Testis (tissue), 3 donors: ENCODE measurements around the gene HS6ST3. TPM values are rescaled to one million over a fixed set of nuclear protein-coding genes. Genes with fewer than 3 reads are reported as not detected.

Experiments used
- DNase-seq: peaks from one replicate; pipeline ENCODE4 v3.0.0-alpha.2; 2019
- H3K27ac ChIP-seq, 2 donors: fragments of 200-600 bp; sonication (generic); one replicate each; pipeline ENCODE4 v1.5.1; 2019
- H3K27me3 ChIP-seq: fragments of 200-600 bp; sonication (generic); one replicate; pipeline ENCODE4 v1.5.1; 2019
- H3K36me3 ChIP-seq: fragments of 200-600 bp; sonication (generic); one replicate; pipeline ENCODE4 v1.5.1; 2017; ENCODE audit warnings: low read depth; ENCODE audit errors: missing control alignments
- H3K4me1 ChIP-seq: fragments of 200-600 bp; sonication (generic); one replicate; pipeline ENCODE4 v1.5.1; 2019
- H3K4me3 ChIP-seq, 2 donors: fragments of 200-600 bp; sonication (generic); one replicate each; pipeline ENCODE4 v1.5.1; 2017 to 2019
- H3K9me3 ChIP-seq: fragments of 200-600 bp; sonication (generic); one replicate; pipeline ENCODE4 v1.5.1; 2017
- CTCF ChIP-seq, 3 experiments: fragments of 450-650 bp in 2 of 3; fragments of 200-600 bp in 1 of 3; sonication (generic) in 1 of 3; IDR thresholded peaks; one replicate each; pipeline ENCODE4 v1.5.1; 2016 to 2019; ENCODE audit warnings: antibody characterized with exemption in 3 of 3, mild to moderate bottlenecking in 2 of 3, moderate library complexity in 1 of 3
- POLR2A ChIP-seq: fragments of 450-650 bp; IDR thresholded peaks from one replicate; pipeline ENCODE4 v1.6.1; 2017; ENCODE audit warnings: antibody characterized with exemption, mild to moderate bottlenecking, moderate library complexity
- WGBS, 2 donors: methylation state at CpG; one replicate each; pipeline ENCODE4 v1.1.5; 2018; 5-methylcytosine and 5-hydroxymethylcytosine counted together
- intact Hi-C: fragments of 100-400 bp; cut with DNase I; formaldehyde crosslinking; loops from one replicate; pipeline ENCODE4 v1.15.1; 2023; ENCODE audit warnings: low total_unique reads
- polyA plus RNA-seq: library from polyadenylated mRNA; stranded (reverse); fragments of 350-450 nt; fragmentation: Illumina TruSeq; extraction: RNeasy Lipid Tissue Mini Kit (QIAGEN cat#74804); gene quantifications from one replicate; pipeline ENCODE4 v1.2.3, GENCODE V29; 2014; ENCODE audit warnings: low read depth, low replicate concordance; ENCODE audit not compliant: insufficient read depth
- total RNA-seq, 2 donors: library from RNA; depleted of rRNA; stranded (reverse); fragments of >200 nt; gene quantifications; one replicate each; pipeline ENCODE4 v1.2.3, GENCODE V29; 2016

Gene HS6ST3
- total and polyA plus RNA-seq, 3 donors from 2014 or later, result 0.87 to 1.3 (median 1.3) TPM

- TF ChIP-seq CTCF (IDR thresholded peaks at IDR 0.05), result no peak
- TF ChIP-seq POLR2A, result no peak
- 90 to 94% methylated on average over 1 of the region's 1 CpG for WGBS, 2 donors
- H3K9me3 ChIP-seq, result no peaks in the 10 kb centered on the region
- no peaks in the 10 kb centered on the region for H3K36me3 ChIP-seq
- no peaks in the 10 kb centered on the region for H3K27me3 ChIP-seq
- no peak overlapping the region for H3K27ac ChIP-seq
- intact Hi-C loops, result no loop called here
- peaks cover 10% of the 10 kb centered on the region for H3K4me1 ChIP-seq
- DNase-seq, result no peak
- H3K4me3 ChIP-seq, result no peak overlapping the region
Observed at GRCh38 chr13:96086736-96087135, 3.2 kb upstream of the HS6ST3 start.

GRCh38 chr13:96089139-96089538 is 768 bp upstream of the HS6ST3 start:
- H3K36me3 ChIP-seq, result no peaks in the 10 kb centered on the region
- intact Hi-C loops, result no loop called here
- peak overlapping the region in 1 of 2 donors; percentile 36 for H3K4me3 ChIP-seq
- H3K27ac ChIP-seq, result no peak overlapping the region
- TF ChIP-seq POLR2A, result no peak
- peaks cover 10% of the 10 kb centered on the region for H3K4me1 ChIP-seq
- no peaks in the 10 kb centered on the region for H3K27me3 ChIP-seq
- H3K9me3 ChIP-seq, result no peaks in the 10 kb centered on the region
- WGBS, 2 donors, result 59 to 64% methylated on average over 4 of the region's 4 CpGs
- DNase-seq, result no peak

- no peak for TF ChIP-seq POLR2A
- no peak for TF ChIP-seq CTCF (IDR thresholded peaks at IDR 0.05)
- peaks cover 10% of the 10 kb centered on the region for H3K4me1 ChIP-seq
- WGBS, 2 donors, result 0 to 2% methylated on average over 16 to 93 of the region's 133 CpGs
- H3K36me3 ChIP-seq, result no peaks in the 10 kb centered on the region
- no peaks in the 10 kb centered on the region for H3K27me3 ChIP-seq
- peak overlapping the region; percentile 42 to 58 for H3K4me3 ChIP-seq
- intact Hi-C loops, result no loop called here
- no peak overlapping the region for H3K27ac ChIP-seq
- DNase-seq, result peak; percentile 22
- no peaks in the 10 kb centered on the region for H3K9me3 ChIP-seq
Observed at GRCh38 chr13:96090240-96091101, 564 bp downstream of the HS6ST3 start.

- Histone ChIP-seq H3K4me3 (peak overlapping the region; percentile 42 to 43), H3K27me3 (no peaks in the 10 kb centered on the region), H3K36me3 (no peaks in the 10 kb centered on the region), H3K27ac (no peak overlapping the region), H3K4me1 (peaks cover 10% of the 10 kb centered on the region), H3K9me3 (no peaks in the 10 kb centered on the region)
- peak; percentile 23 for DNase-seq
- 2 to 4% methylated on average over 8 to 54 of the region's 57 CpGs for WGBS, 2 donors
- TF ChIP-seq POLR2A (no peak), CTCF (IDR thresholded peaks at IDR 0.05) (no peak)
- intact Hi-C loops, result no loop called here
Observed at GRCh38 chr13:96091164-96092117, 1.5 kb downstream of the HS6ST3 start.
